NCI-H1417 (cell line): ENCODE measurements around the gene TMEM204.
"Not testable (repeated sequence)": the region's sequence is repeated elsewhere in the genome, so short reads cannot be mapped to it uniquely, and the experiment has no call there.

Source experiments
- DNase-seq, 3 experiments: peaks; one replicate each; lab custom pipeline; 2025; lab: John Stamatoyannopoulos, UW

TMEM204 gene

DNA sequence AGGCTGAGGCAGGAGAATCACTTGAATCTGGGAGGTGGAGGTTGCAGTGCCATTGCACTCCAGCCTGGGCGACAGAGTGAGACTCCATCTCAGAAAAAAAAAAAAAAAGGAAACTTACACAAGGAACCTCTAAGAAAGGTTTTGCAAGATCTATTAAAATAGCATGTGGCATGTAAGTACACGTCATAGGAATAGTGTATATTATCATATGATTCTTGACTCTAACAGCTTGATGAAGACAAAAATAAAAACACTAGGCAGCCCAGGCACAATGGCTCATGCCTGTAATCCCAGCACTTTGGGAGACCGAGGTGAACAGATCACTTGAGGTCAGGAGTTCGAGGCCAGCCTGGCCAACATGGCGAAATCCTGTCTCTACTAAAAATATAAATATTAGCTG lies 62.0 kb downstream of the TMEM204 start:
- DNase-seq = not testable (repeated sequence)

DNA sequence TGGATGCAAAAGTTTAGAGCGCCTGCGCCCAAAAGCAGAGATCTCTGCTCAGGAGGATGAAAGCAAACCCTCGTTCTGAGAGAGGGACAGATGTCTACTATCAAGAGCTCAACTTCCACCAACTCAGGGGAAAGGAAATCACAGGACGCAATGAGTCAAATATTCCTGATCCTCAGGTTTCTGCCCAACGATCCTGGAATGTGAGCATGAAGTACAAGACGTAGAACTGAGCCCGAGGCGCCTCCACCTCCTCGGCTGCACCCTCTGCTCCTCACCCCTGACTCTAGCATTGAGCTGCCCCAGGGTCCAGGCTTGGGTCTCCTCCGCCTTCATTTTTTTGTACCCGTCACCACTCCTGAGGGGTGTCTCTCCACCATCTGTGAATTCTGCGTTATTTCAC lies 63.0 kb downstream of the TMEM204 start:
- DNase-seq = no peak

DNA sequence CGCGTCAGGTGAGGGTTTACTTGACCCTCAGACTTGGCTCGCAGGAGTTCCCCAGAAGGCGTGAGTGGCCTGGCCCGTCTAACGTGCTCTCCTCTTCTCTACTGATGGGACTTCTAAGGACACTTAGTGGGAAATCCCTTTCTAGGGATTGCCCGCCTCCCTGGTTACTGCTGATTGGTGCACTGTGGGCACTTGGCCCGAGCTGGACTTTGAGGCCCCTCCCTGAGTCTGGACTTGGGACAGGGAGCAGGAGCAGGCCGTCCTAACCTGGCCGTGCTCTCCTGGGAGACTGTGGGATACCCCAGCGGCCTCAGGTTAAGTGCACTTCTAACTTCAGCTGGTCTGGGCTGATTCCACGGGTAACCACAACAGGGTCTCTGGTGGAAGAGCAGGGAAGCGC lies 63.7 kb downstream of the TMEM204 start:
- no peak for DNase-seq

DNA sequence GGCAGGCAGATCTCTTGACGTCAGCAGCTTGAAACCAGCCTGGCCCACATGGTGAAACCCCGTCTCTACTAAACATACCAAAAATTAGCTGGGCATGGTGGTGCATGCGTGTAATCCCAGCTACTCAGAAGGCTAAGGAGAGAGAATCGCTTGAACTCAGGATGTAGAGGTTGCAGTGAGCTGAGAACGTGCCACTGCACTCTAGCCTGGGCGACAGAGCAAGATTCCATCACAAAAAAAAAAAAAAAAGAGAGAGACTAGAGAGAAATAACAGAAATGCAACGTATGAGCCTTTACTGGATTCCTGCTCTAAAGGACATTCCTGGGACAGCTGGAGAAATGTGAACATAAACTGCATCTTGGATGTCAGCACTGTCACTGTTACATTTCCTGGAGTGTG lies 67.6 kb downstream of the TMEM204 start:
- DNase-seq = no peak

DNA sequence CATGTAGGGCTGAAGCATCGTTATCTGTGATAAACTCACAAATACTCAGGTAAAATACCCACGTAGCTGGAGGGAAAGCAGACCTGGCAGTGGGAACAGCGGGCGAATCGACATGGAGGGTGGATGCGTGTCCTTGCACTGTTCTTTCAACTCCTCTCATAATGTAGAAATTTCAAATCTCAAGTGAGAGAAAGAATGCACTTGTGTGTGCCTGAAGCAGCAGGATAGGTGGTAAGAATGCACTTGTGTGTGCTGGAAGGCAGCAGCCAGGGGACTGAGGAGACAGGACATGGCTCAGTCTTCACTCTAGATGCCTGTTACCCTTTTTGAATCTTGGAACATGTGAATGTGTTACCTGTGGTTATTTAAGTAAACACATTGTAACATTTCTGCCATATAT lies 68.0 kb downstream of the TMEM204 start:
- no peak for DNase-seq

DNA sequence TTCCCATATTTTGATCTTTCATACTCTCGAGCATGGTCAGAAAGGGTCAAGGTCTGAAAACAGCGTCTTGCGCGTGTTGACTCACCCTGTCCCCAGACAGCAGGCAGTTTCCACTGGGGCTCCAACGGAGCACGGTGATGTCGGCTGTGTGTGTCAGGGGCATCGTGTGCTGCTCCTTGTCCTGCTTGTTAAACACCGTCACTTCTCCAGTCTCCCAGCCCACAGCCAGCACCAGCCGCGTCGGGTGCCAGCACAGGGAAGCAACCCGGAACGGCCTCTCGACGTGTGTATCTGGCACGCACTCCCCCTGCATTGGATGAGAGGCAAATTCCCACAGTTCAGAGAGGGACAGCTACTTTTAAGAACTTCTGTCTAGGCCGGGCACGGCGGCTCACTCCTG lies 68.8 kb downstream of the TMEM204 start:
- no peak for DNase-seq
